ENCODE results near the gene PITRM1.
"Not testable (repeated sequence)": the region's sequence is repeated elsewhere in the genome, so short reads cannot be mapped to it uniquely, and the experiment has no call there.

PITRM1 gene, protein sequence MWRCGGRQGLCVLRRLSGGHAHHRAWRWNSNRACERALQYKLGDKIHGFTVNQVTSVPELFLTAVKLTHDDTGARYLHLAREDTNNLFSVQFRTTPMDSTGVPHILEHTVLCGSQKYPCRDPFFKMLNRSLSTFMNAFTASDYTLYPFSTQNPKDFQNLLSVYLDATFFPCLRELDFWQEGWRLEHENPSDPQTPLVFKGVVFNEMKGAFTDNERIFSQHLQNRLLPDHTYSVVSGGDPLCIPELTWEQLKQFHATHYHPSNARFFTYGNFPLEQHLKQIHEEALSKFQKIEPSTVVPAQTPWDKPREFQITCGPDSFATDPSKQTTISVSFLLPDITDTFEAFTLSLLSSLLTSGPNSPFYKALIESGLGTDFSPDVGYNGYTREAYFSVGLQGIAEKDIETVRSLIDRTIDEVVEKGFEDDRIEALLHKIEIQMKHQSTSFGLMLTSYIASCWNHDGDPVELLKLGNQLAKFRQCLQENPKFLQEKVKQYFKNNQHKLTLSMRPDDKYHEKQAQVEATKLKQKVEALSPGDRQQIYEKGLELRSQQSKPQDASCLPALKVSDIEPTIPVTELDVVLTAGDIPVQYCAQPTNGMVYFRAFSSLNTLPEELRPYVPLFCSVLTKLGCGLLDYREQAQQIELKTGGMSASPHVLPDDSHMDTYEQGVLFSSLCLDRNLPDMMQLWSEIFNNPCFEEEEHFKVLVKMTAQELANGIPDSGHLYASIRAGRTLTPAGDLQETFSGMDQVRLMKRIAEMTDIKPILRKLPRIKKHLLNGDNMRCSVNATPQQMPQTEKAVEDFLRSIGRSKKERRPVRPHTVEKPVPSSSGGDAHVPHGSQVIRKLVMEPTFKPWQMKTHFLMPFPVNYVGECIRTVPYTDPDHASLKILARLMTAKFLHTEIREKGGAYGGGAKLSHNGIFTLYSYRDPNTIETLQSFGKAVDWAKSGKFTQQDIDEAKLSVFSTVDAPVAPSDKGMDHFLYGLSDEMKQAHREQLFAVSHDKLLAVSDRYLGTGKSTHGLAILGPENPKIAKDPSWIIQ

DNA sequence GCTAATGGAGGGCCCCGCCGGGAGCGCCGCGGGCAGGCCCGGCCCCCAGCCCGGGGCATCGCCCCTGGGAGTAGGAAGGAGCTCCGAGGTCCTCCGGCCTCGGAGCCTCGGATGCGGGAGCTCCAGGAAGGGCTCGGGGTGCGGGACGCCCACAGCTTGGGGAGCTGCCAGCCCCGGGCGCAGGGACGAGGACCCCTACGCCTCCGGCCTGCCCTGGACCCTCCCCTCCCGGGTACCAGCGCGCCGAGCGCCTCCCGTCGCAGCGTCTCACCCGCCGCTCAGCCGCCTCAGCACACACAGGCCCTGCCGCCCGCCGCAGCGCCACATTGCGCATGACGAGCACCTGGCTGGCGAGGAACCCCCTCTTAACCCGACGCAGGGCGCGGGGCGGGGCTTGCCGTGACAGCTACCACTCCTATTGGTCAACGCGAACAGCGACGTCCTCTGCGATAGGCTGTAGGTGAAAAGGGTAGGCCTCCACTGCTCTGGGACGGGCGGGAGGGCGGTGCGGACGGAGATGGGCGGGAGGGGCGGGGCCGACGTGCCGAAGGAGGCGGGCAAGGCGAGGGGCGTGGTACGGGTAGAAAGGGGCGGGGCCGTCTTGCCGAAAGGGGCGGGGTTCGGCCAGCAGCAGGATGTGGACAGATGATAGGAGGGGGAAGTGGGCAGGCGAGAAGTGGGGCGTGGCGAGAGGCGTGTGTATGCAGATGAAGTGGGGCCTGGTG is at the start of gene PITRM1:
TSS of gene PITRM1 (minus strand) at position 337 of the 725 bp plus-strand sequence. CDS start at position 327, 10 bp downstream.
- DNase-seq = peak; percentile 67 to 81

DNA sequence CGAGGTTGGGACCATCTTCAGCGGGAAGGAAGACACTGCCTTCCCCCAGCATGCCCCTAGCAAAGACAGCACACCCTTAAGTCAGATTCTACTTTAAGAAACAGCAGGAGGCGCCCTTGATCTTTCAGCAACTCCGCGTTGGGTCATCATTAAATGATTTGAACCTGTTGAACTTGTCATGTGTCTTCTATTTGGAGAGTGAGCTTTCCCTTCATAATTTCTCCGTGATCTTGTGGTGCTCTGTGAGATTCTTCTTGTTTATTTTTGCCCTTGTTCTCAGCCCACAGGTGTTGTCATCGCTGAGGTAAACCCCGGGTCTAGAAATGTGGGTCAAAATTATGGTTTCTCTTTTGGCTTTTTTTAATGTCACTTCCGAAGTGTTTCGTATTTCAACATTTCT is 49.5 kb upstream of the PITRM1 start:
- DNase-seq = no peak

DNA sequence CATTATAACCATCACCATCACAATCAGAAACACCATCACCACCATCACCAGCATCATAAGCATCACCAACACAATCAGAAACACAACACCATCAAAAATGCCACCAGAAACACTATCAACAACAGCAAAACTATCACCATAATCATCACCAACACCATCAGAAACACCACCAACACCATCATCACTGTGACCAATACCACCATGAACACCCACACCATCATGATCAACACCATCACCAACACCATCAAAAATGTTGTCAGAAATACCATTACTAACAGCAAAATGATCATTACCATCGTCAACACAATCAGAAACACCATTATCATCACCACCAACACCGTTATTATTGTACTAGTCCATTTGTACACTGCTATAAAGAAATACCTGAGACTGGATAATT is 49.0 kb upstream of the PITRM1 start:
- DNase-seq = not testable (repeated sequence)

DNA sequence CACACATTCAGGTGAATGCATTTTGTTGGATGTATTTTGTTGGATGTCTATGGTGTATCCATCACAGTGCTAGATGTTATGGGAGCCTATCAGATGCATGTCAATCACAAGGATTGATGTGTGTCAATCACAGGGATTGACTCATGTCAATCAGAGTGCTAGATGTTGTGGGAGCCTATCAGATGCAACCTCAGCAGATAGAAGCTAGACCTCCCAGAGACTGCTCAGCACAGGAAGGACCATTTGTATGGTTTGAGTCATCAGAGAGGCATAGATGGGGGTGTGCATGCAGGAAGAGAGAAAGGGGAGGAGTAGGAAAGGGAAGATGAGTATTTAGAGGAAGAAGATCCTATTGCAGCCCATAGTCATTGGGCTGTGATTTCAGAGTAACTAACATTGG is 48.3 kb upstream of the PITRM1 start:
- DNase-seq = no peak

DNA sequence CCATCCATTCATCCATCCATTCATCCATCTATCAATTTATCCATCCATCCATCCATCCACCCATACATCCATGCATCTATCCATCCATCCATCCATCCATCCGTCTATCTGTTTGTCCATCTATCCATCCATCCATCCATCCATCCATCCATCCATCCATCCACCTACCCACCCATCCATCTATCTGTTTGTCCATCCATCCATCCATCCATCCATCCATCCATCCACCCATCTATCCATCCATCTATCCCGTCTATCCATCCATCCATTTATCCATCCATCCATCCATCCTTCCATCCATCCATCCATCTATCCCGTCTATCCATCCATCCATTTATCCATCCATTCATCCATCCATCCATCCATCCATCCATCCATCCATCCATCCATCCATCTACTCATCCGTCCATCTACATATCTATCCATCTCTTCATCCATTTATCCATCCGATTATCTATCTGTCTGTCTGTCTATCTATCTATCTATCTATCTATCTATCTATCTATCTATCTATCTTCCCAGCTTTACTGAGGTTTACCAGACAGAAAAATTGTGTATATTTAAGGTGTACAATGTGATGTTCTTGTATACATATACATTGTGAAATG is 46.5 kb upstream of the PITRM1 start:
- DNase-seq = not testable (repeated sequence)

DNA sequence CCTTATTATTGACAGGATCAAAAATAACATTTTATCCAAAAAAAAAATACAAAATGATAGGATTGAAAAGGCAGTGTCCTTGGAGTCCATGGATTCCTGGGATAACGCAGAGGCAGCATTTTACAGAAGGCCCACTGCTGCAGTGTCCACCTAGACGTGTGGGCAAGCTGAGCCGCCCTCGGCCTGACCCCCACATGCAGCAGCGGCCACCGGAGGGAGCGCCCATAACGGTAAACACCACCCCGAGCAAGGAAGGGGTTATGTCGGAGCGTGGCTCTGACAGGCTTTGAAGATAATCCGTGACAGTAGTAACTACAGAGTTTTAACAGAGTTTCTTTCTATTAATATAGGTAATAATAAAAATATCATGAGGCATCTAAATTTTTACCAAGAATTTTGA is 45.3 kb upstream of the PITRM1 start:
- no peak for DNase-seq

DNA sequence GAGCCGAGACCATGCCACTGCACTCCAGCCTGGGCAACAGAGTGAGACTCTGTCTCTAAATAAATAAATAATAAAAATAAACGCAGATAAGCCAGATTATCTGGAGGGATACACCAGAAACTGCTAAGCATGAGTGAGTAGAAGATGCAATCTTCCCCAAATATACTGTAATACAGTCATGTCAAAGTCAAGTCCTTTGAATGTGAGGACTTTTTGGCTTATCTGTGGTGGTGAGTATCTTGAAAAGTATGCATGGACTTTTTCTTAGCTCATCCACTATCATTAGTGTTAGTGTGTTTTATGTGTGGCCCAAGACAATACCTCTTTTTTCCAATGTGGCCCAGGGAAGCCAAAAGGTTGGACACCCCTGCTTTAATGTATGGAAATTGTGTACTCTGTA is 44.7 kb upstream of the PITRM1 start:
- no peak for DNase-seq

DNA sequence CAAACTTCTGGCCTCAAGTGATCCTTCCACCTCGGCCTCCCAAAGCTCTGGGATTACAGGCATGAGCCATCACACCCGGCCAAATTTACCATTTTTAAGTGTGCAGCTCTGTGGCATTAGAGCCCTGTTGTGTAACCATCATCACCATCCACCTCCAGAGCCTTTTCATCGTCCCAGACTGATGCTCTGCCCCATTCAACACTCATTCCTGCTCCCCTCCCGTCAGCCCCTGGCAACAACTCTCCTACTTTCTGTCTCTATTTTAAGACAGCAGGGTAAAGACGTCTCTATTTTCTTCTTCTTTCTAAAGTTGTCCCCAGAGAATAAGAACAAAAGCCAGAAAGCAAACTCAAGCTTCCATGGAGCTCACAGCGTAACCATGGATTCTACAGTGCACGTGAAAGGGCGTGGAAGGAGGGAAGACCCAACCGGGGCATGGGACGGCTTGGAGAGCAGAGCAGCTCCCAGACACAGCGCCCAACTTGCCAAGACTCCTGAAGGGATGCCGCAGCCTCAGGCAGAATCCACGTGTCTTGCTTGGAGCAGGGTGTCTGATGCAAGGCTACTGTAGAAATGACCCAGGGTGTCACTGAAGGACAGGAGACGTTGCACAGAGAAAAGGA is 42.7 kb upstream of the PITRM1 start:
- no peak for DNase-seq

DNA sequence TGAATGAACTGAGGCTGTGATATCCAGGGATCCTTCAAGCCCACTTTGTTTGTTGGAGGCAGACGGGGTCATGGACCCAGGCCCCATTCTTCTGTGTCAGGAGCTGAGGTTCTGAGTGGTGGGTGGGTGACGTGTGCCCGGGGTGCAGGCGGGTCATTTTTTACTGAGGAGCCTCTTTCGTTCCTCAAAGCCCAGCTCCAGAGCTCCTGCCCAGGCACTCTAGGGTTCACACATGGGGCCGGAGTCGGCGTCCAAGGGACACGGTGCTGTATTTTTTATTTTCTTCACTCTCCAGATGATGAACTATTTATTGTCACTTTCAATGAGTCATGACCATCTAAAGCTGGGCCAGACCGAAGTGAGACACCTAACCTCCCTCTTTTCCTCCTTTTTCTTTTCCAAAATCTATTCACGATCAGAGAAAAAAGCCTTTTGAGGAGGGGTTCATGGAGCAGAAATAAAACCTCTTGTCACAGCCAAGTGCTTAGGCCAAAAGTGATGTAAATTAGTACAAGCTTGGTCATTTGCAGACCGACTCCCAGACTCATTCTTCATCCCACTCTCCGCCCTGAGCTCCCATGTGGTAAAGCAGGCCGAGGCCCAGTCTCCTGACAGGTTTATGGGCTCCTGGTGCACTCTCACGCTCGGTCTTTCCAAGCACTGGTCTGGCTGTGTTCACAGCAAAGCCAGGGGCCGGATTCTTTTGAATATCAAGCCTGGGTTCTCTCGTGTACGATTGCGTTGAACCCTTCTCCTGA is 41.4 kb upstream of the PITRM1 start:
- no peak for DNase-seq

DNA sequence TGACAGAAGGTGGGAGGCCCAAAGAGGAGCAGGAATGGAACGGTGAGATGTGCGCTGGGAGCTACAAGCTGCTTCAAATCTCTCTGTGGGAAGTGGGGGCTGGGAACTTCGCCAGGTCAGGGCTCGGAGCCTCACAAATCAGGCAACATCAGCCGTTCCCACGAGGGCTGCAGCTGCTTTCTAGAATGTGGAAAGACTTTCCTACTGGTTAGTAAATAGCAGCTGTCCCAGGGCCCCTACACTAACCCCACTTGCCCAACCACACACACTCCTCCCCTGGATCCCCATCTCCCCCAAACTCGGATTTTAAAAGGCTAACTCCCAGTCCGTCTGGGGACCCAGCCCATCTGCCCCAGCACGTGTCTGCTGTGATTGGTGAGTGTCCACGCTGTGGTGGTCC is 40.6 kb upstream of the PITRM1 start:
- DNase-seq = no peak

DNA sequence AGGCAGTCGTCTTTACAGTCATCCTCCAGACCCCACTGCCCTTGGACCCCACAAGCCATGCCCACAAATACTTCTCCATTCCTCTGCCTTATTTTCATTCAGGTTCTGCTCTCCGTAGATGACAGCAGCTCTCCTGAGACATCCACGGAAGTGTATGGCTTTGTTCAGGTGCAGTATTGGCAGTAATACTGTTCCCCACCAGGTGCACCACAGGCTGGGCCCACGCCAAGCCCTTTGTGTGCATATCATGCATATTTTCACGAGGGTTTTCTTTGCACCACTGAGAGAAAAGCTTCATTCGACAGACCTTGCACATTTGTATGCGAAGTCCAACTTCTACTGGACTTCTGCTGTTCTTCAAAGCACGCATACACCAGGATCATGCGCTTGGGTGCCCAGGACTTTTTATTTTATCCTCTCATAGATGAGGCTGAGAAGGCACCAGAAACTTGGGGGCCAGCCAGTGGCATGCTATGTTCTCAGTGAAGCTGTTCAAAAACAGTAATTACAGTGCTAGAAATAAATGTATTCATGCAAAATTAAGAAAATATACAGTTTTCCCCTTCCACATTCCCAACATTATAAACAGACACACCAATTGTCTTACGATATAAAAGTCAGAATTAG is 37.8 kb upstream of the PITRM1 start:
- no peak for DNase-seq

DNA sequence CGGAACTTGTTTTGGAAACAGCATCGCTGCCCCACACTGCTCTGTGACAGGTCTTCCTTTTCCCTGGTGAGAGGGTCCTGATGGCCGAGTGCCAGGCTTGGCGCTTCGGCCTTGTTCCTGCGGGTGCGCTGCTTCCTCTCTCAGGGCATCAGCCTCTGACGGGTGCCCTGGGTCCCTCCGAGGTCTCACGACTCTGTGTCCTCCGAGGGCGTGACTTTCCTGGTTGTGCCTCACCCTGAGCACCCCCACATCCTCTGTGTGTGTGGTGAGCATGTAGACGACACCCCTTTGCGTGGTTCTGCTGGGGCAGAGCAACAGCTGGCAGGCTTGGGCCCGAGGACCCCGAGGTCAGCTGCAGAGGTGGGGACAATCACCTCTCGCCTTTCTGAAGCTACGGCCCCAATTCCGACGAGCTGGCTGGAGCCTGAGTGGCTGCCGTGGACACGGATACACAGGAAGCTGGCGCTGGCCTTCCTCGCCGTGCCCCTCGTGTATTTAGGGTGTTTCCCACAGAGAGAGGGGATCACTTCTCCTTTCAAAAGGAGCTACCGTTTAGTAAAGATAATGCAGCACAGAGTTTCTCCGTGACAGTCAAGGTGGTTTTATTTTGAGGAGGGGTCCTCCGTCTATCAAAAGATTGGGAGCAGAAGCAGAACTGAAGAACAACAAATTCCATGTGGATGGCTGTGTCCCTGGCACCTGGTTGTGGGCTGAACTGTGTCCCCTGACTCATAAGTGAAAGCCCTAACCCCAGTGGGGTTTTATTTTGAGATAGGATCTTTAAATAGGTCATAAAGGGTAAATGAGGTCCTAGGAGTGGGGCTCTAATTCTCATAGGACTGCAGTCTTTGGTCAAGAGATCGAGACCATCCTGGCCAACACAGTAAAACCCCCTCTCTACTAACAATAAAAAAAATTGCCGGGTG is 36.2 kb upstream of the PITRM1 start:
- DNase-seq = no peak

DNA sequence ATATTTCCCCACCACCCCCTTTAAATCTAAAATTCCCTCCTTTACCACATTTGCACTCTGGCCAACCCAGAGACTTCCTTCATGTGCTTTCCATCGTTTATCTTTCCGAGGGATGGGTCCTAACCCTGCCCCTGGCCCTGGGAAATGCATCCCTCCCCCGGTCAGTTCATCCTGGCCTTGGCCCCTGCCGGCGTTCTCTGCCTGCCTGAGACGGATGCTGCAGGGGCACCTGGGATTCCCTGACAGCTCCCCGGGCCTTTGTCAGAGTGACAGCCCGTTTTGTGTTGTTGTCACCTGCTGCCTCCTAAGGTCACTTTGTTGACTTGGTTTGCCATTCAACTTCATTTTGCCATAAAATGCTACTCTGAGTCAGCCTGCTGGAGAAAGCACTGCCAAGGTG is 34.8 kb upstream of the PITRM1 start:
- DNase-seq = no peak

DNA sequence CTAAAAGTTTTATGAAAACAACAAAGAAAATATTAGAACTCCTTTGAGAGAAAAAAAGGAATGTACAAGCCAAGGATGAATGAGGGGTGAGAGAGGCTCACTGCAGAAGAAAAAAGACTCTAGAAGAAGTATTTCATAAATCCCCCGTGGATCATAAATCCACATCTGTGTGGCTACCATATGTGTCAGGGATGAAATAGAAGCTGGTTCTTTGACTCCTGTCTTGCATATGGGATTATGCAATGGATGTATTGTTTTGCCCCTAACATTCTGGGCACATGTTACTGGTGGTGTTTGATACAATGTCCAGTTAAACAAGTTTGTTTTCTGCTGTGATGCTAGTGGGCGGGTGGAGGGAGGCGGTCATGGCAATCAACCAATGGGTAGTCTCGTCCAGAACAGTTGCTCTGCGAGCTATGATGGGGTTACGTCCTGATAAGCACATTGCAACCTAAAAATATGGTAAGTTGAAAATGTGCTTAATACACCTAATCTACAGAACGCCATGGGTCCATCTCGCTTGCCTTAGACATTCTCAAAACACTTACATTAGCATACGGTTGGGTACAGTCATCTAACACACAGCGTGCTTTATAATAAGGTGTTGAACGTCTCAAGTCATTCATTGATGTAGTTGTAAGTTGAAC is 34.1 kb upstream of the PITRM1 start:
- DNase-seq = no peak

DNA sequence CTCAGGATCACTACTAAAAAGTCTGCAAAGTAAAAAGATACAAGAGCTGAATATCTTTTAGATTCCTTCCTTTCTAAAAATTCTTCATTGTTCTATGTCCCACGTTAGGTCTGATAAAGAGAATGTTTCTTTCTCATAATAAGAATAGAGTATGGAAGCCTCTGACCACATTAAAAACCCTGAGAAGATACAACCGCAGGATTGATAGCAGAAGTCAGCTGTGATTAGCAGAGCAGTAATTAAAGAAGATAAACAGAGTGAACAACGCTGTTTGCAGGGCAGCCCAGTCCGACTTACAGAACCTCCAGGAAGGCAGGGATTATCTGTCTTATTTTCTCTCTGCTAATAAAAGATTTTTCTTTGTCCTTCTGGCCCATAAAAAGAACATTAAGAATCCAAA is 31.4 kb upstream of the PITRM1 start:
- DNase-seq = no peak

DNA sequence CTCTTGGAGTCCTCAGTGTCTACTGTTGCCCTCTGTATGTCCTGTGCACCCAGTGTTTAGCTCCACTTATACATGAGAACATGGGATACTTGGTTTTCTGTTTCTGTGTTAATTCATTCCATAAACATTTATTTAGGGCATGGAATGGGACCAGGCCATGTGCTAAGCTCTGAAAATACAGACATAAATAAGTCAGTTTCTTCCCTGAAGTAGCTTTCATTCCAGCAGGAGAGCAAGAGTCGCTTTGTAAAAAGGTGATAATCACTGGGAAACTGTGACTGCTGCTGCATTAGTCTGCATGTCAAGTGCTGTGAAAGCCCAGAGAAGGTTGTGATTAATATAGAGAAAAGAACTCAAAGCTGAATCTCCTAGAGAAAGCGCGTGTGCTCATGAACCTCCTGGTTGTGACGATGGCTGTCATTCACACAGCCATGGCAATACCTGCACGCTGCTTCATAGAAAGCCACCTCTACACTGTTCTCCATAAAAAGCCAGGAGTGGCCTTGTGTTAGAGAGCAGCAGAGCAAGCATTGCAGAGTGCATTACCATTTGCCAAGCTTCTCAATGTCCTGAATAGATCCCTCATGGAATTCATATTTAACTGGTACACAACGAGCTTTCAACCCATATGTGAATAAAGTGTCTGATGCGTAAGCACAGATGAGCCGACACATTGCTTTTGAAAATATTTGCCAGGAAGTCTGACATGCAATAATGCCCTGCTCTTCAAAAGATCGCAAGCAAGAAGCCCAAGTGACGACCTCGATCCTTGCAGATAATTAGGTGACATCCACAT is 30.6 kb upstream of the PITRM1 start:
- DNase-seq = no peak

DNA sequence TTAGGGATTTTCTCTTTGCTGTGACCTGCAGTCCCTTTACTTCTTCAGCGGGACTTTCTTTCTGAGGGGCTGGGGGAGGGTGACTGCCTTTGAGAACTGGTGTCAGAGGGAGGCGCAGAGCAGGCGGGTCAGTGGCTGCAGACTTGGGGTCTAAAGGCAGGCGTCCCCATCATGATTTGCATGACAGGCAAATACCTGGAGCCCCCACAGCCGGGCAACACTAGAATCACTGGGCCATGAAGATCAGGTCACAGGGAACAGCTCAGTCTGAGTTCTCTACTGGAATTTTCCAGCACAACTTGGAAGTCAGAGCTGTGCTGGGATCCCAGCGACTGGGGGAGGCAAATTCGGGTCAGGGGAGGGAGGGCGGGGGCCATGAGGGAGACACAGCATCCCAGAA is 29.2 kb upstream of the PITRM1 start:
- no peak for DNase-seq

DNA sequence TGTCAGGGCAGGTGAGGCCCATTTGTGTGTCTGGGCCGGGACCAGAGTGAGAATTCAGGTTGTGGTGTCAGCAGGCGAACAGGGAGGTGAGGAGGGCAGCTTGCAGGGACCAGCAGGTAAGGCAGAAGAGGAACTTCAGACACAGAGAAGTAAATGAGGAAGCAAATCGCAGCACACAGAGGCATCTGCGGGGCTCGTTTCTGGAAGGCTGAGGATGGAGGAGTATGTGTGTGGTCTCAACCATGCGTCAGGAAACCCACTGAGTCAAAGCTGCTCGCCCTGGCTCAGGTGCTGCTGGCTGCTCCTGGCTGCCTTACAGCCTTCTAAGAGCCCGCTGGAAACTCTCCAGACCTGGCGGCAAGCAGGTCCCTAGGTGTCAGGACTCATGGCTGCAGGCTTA is 26.9 kb upstream of the PITRM1 start:
- DNase-seq = no peak
